WERI-Rb-1 (cell line): ENCODE data around the gene NFIX.

Source experiments
- DNase-seq: peaks from one replicate; pipeline ENCODE4 v3.0.0-alpha.2; 2020
- H3K27ac ChIP-seq: fragments of 250-450 bp; sonication (Bioruptor Pico); 2 replicates; pipeline ENCODE4 v1.5.1; 2020; ENCODE audit warnings: mild to moderate bottlenecking, moderate library complexity
- H3K27me3 ChIP-seq: fragments of 250-450 bp; sonication (Bioruptor Pico); 2 replicates; pipeline ENCODE4 v1.5.1; 2021; ENCODE audit warnings: mild to moderate bottlenecking, low read depth, moderate library complexity; ENCODE audit not compliant: insufficient read depth, severe bottlenecking
- H3K36me3 ChIP-seq: fragments of 250-450 bp; sonication (Bioruptor Pico); 2 replicates; pipeline ENCODE4 v1.5.1; 2020; ENCODE audit warnings: mild to moderate bottlenecking, moderate library complexity
- H3K4me3 ChIP-seq: 2 replicates; pipeline ENCODE4 v1.5.1; 2011; ENCODE audit warnings: low read depth, mild to moderate bottlenecking, control low read depth, low read length
- H3K9me3 ChIP-seq: fragments of 250-450 bp; sonication (Bioruptor Pico); 2 replicates; pipeline ENCODE4 v1.5.1; 2021; ENCODE audit warnings: mild to moderate bottlenecking, moderate library complexity; ENCODE audit not compliant: severe bottlenecking
- CTCF ChIP-seq: IDR thresholded peaks from 2 replicates; pipeline ENCODE4 v1.5.1; 2011; ENCODE audit warnings: low read depth, mild to moderate bottlenecking, control low read depth, inconsistent platforms, low read length

The NFIX gene

GRCh38 chr19:13137290-13137794, 142.1 kb downstream of the NFIX start:
- H3K27me3 ChIP-seq, result no peaks in the 10 kb centered on the region
- no peak overlapping the region for H3K27ac ChIP-seq
- no peak for TF ChIP-seq CTCF
- peaks cover 49% of the 10 kb centered on the region for H3K36me3 ChIP-seq
- no peak for DNase-seq
- H3K4me3 ChIP-seq, result no peak overlapping the region
- H3K9me3 ChIP-seq, result no peaks in the 10 kb centered on the region

- Histone ChIP-seq H3K27ac (no peak overlapping the region), H3K9me3 (no peaks in the 10 kb centered on the region), H3K36me3 (peaks cover 56% of the 10 kb centered on the region), H3K4me3 (no peak overlapping the region), H3K27me3 (no peaks in the 10 kb centered on the region)
- TF ChIP-seq CTCF, result no peak
- no peak for DNase-seq
Observed at GRCh38 chr19:13138171-13138915, 143.1 kb downstream of the NFIX start.

GRCh38 chr19:13138916-13139198, 143.6 kb downstream of the NFIX start:
- Histone ChIP-seq H3K27me3 (no peaks in the 10 kb centered on the region), H3K27ac (no peak overlapping the region), H3K9me3 (no peaks in the 10 kb centered on the region), H3K4me3 (no peak overlapping the region), H3K36me3 (peaks cover 52% of the 10 kb centered on the region)
- TF ChIP-seq CTCF, result no peak
- no peak for DNase-seq

GRCh38 chr19:13139633-13140311, 144.5 kb downstream of the NFIX start:
- Histone ChIP-seq H3K9me3 (no peaks in the 10 kb centered on the region), H3K27ac (no peak overlapping the region), H3K27me3 (no peaks in the 10 kb centered on the region), H3K4me3 (no peak overlapping the region), H3K36me3 (peaks cover 55% of the 10 kb centered on the region)
- no peak for DNase-seq
- no peak for TF ChIP-seq CTCF

GRCh38 chr19:13146763-13147563, 151.7 kb downstream of the NFIX start:
- Histone ChIP-seq H3K4me3 (no peak overlapping the region), H3K27ac (no peak overlapping the region), H3K36me3 (peaks cover 20% of the 10 kb centered on the region), H3K27me3 (no peaks in the 10 kb centered on the region), H3K9me3 (no peaks in the 10 kb centered on the region)
- DNase-seq, result no peak
- TF ChIP-seq CTCF, result no peak
